Activated T-cell treated with anti-CD3 and anti-CD28 coated beads for 4 hours (primary cell): ENCODE results near the gene PKNOX2.

ENCODE experiments used
- DNase-seq: peaks from one replicate; pipeline ENCODE4 v3.0.0-alpha.2; 2020

PKNOX2 gene

DNA sequence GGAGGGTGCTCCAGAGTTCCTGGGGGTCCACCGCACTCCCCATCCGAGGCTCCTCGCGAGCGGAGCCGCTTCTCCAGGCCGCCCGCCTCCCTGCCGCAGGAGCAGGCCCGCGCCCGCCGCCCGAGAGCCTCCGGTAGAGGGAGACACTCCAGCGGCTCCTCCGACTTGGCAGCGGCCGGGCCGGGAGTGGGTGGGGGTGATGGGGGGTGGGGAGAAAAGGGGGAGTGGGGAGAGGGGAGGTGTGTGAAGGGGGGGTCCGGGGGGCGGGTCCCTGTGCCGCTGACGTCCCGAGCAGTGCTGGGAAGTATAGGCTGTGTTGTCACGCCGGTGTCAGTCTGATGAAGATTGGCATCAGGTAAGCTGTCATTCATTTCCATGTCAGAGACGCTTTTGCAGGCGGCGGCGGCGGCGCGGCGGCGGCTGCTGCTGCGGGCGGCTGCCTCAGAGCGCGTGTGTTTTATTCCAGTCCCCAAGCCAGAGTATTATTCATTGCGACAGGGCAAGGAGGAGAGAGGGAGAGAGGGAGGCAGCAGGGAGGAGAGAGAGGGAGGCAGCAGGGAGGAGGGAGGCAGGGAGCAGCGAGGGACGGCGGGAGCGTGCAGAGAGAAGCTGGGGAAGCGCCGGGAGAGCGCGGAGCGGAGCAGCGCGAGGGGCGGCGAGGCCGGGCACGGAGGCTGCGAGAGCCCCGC is at the start of gene PKNOX2:
PKNOX2 (plus strand) TSS at position 330 of the 689 bp plus-strand sequence. CDS start 186,555 bp downstream, outside the sequence.
- peak; percentile 57 for DNase-seq

GRCh38 chr11:125117429-125117828 is 47.1 kb upstream of the PKNOX2 start:
- DNase-seq, result no peak

GRCh38 chr11:125123194-125123946 is 41.2 kb upstream of the PKNOX2 start:
- DNase-seq, result no peak

GRCh38 chr11:125123947-125124617 is 40.5 kb upstream of the PKNOX2 start:
- DNase-seq, result no peak

DNA sequence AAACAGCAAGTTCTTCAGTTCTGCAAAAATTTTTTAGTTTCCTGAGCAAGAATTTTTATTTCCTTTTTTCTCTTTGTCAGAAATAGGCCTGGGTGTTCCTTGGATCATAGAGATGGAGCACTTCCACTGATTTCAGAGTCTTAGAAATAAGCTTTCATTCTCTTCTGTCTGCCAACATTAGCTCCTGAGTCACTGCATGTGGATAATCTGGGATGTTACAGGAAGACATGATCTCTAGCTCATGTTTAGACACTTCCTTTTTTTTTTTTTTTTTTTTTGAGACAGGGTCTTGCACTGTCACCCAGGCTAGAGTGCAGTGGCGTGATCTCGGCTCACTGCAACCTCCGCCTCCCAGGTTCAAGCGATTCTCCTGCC is 39.9 kb upstream of the PKNOX2 start:
- DNase-seq, result no peak

DNA sequence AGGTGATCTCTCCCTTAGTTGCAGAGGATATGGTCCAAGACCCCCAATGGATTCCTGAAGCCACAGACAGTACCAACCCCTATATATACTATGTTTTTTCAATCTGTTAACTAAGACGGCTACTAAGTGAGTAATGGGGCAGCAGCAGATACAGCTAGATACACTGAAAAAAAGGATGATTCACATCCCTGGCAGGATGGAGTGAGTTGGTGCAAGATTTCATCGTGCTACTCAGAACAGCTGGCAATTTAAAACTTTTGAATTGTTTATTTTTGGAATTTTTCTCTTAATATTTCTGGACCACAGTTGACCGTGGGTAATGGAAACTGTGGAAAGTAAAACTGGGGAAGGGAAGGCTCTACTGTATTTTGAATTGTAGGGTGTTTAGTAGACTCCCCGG is 36.1 kb upstream of the PKNOX2 start:
- no peak for DNase-seq

DNA sequence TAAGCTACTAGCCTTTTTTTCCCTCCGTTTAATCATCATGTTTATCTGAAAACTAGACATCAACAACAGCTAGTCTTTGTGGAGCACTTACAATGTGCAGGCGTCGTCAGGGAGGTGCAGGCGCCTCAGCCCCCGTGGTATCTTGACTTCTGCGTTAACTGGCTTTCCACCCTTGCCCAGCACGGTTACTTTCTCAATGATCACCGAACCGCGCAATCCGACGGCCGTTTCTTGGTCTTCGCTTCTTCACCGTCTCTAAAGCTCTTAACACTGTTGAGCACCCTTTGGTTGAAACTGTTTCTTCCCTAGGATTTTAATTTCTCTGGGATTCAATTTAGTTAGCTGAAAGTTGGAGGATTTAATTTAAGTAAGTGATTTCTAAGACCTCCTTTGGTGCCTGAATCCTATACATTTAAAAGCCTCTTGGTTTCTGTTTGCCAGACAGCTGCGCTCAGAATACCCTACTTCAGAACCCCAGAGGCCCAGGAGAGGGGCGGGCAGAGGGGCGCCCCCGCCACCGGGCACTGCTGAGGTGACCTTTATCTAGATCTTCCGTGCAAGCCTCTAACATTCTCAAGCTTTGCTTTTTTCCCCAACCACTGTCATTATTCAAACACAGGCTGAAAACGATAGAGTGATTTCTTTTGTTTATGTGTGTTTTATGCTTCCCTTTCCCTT is 35.1 kb upstream of the PKNOX2 start:
- DNase-seq, result no peak

DNA sequence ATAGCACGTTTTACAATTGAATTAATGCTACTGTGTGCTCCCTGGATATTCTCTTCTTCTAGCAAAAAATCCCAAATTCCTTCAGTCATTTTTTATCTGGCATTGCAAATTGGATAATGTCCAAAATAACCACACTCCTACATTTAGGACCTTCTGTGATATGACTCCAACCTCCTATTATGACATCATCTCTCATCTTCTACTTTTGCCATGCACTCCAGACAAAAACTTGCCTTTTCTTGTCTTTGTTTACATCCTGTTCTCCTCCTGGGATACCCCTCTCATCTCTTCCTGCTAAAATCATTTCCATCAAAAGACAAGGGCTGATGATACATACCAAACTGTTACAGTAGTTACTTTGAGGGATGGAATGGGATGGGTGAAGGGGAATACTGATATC is 32.5 kb upstream of the PKNOX2 start:
- DNase-seq, result no peak

DNA sequence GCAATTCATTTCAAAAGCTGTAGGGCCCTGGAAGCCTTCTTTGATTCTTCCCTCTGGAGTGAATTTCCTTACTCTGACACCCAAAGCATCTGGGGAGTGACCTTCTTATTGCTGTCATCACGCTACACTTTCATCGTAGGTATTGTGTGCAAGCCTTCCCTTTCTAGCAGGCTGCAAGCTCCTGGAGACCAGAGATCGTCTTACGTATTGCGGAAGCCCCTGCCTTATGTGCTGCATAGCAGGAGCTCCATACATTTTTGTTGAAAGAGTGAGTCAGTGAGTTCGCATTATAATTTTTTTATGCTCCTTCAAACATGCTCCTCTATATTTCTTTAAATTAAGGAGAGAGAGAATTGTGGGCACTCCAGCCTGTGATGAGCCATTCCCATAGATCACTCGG is 32.0 kb upstream of the PKNOX2 start:
- no peak for DNase-seq

DNA sequence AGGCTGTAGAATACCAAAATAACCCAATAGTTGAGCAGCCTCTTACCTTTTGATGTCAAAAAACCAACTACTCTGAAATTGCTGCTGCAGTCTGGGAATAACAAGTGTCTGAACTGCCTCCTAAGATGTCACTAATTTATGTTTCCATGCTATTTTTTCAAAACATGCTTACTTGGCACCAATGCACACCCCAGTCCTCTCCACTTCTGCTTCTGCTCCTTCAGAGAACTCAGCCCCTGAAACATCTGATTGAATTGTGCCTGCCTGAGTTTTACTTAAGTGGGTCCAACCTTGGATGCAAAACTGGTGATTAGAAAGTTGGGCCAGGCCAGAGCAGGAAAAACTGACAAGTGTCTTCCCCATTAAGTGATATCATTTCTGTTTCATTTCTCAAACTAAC is 28.6 kb upstream of the PKNOX2 start:
- no peak for DNase-seq

DNA sequence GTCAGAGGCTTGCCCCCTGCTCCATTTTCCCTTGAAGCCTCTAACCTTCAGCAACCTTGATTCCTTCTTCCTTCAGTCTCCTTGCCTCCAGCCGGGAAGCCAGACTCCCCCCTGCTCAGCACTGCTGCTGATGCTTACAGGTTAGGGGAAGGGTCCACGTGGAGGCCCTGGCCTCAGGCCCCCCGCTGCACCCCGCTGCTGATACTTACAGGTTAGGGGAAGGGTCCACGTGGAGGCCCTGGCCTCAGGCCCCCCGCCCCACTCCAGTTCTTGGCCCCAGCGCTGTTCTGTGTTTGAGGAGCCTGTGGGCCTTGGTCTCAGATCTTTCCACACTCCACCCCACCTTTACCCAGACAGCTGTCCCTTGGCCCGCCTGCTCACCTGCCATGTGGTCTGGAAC is 25.6 kb upstream of the PKNOX2 start:
- DNase-seq, result no peak

- DNase-seq, result no peak
Observed at GRCh38 chr11:125139778-125140177, 24.8 kb upstream of the PKNOX2 start.

GRCh38 chr11:125140233-125140632 is 24.3 kb upstream of the PKNOX2 start:
- DNase-seq, result no peak

- no peak for DNase-seq
Observed at GRCh38 chr11:125141178-125141577, 23.4 kb upstream of the PKNOX2 start.

- DNase-seq, result peak; percentile 54
Observed at GRCh38 chr11:125141686-125142535, 22.6 kb upstream of the PKNOX2 start.

GRCh38 chr11:125146232-125146631 is 18.3 kb upstream of the PKNOX2 start:
- no peak for DNase-seq

DNA sequence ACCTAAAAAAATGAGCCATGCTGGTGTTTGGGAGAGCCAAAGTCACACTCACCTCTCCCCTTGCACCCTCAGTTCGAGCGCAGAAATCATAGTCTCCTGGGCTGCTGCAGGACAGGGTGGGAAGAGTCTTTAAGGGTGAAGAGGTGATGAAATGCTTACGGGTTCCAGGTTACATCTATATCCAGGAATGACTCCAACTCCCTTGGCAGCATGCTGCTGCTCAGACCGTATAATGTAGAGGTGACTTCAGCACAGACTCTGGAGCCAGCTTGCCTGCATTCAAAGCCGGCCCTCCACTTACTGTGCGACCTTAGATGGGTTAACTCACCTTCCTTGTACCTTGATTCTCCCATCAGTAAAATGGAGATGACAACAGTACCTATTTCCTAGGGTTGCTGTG is 17.3 kb upstream of the PKNOX2 start:
- no peak for DNase-seq

GRCh38 chr11:125148011-125148410 is 16.5 kb upstream of the PKNOX2 start:
- DNase-seq, result no peak

DNA sequence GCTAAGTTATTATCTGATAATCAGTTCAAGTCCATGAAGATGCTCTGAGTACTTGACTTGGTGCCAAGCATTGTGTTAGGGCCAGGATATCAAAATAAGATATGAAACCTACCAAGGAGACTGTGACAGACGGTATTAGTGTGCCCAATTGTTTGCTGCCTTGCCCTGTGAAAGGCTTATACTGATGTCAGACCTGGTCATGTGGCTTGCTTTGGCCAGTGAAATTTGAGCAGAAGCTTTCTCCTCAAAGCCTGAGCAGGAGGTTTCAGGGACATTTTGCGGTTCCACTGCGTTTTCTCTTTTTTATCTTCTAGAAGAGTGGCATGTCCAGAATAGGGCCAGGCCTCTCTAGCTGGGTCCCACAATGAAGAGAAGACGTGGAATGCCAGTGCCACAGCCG is 15.8 kb upstream of the PKNOX2 start:
- no peak for DNase-seq

GRCh38 chr11:125153837-125154236 is 10.7 kb upstream of the PKNOX2 start:
- no peak for DNase-seq

GRCh38 chr11:125154378-125155099 is 10.0 kb upstream of the PKNOX2 start:
- no peak for DNase-seq

DNA sequence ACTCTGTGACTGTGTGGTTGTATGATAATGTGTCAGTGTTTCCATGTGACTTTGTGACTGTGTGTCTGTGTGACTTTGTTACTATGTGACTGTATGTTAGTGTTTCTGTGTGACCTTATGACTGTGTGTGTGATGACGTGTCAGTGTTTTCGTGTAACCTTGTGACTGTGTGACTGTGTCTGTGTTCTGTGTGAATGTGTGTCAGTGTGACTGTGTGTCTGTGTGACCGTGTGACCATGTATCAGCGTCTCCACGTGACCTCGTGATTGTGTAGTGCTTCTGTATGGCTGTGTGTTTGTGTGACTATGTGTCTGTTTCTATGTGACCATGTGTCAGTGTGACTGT is 9.5 kb upstream of the PKNOX2 start:
- no peak for DNase-seq
